ENCODE data around the gene CRYL1.
"Not testable (repeated sequence)": the region's sequence is repeated elsewhere in the genome, so short reads cannot be mapped to it uniquely, and the experiment has no call there.

Gene CRYL1

GRCh38 chr13:20442798-20443381, 82.8 kb downstream of the CRYL1 start:
- no peak for DNase-seq

DNA sequence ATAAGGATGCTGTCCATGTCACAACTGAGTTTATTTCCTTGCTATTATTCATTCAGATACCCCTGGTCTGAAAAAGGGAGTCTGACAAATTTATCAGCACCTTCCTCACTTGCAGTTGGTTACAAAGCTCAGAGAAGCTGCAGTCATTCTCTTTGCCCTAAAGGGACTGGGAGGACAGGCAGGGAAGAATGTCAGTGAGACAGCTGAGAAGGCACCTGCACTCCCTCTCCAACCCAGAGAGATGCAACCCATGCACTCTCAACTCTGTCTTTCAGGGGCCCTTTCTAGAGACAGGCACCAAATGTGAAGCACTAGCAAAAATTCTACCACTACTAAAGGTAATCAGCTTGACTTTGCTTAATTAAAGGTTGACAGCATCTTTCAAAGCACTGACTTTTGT, 83.3 kb downstream of the CRYL1 start:
- DNase-seq: no peak

DNA sequence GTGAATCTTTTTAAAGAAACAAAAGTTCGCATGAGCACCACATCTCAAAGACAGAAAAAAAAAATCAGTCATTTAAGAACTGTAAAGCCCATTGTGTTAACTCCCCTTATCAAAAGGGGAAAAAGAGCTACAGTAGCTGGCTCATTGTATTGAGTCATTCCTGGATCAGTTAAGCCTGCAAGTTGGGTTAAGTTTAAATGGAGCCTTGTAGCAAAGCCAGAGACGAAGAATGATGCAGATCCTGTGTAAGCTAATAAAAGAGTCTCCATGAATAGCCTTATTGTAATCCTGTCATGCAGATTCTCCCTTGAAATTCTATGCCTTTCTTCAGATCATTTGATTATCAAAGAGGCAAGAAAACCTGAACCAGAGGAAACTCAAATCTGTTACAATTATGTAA, 83.8 kb downstream of the CRYL1 start:
- no peak for DNase-seq

- no peak for DNase-seq
Measured at GRCh38 chr13:20441056-20441455, 84.6 kb downstream of the CRYL1 start.

DNA sequence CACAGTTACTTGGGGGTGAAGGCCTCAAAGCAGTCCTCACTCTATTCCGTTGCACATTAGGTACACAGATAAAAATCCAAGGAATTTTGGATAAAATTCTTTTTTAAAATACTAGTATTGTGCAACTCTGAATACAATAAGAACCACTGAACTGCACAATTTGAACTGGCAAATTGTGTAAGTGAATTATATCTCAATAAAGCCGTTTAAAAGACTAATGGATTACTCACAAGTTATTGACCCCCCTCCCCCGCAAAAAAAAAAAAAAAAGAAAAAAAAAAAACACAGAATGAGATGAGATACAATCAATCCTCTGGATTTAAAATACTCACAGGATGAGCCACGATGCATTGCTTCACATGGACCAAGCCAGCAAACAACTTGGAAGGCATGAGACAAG, 86.4 kb downstream of the CRYL1 start:
- no peak for DNase-seq

DNA sequence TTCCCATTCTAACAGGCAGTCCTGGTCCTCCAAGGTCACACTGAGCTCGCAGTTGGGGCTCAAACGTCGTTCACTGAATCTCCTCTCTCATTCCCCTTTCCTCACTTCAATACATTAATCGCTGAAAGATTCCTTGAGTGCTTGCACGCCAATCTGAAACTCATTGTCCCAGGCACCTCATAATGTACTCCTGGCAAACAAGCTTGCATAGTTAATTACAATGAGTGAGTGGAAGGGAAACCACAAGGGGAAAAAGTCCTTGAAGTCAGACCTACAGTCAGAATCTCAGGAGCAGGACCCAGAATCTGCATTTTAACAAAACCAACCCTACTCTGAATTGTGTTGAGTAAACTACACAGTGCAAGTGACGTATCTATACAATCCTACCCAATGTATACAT, 86.9 kb downstream of the CRYL1 start:
- no peak for DNase-seq

DNA sequence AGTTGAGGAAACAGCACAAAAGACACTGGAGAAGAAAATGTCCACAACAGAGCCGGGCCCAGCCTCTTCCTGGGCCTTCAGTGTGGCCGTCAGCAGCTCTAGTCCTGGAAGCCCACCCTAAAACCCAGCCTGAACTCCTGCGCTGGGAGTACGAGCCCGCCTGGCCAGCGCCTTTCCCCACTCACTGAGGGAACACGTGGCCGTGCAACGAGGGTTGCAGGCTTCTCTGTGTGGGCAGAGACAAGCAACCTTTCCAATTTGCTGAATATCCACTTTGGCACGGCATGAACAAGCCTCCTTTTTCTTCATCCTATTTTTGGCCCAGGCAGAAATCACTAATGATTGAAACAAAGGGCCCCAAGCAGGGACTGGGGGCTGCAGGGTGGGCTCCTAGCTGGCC, 89.2 kb downstream of the CRYL1 start:
- DNase-seq: no peak

DNA sequence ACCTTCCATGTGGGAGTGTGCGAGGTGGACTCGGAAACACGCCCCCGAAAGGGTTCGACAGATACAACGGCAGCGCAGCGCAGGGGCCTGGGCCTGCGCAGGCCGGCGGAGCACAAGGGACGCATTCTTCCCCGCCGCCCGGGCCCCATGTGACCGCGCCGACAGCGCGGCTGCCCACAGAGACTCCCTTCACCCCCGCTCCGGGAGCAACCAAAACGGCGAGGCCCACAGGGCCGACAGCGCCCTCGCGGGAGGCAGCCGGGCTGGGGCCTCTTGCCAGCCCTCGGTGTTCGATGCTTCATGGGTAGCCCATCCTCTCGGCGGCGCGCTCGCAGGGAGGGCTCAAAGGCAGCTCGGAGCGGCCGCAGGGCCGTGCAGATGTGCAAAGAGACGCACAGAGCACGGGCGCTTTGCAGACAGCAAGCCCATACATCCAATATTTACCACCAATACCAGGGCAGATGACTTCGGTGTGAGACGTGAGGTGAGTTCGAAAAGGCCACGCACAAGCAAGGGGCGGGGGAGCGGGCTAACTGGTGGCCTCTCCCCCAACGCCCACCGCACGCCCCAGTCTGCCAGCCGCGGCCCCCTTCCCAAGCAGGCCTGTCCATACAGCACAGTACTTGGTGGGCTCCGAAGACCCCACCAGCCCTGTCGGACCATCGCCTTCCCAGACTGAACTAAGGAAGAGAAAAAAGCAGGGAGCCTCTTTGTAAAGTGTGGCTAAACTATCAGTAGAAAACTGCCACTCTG, 89.9 kb downstream of the CRYL1 start:
- no peak for DNase-seq

DNA sequence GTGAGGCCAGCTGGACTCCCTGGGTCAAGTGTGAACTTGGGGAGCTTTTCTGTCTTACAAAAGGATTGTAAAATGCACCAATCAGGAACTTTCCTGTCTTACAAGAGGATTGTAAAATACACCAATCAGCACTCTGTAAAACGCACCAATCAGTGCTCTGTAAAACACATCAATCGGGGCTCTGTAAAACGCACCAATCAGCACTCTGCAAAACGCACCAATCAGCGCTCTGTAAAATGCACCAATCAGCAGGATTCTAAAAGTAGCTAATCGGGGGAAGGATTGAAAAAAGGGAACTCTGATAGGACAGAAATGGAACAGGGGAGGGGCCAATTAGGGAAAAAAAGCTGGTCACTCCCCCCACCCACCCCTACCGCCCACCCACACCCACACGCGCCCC, 91.4 kb downstream of the CRYL1 start:
- DNase-seq: not testable (repeated sequence)

- no peak for DNase-seq
Measured at GRCh38 chr13:20431687-20432384, 93.8 kb downstream of the CRYL1 start.

DNA sequence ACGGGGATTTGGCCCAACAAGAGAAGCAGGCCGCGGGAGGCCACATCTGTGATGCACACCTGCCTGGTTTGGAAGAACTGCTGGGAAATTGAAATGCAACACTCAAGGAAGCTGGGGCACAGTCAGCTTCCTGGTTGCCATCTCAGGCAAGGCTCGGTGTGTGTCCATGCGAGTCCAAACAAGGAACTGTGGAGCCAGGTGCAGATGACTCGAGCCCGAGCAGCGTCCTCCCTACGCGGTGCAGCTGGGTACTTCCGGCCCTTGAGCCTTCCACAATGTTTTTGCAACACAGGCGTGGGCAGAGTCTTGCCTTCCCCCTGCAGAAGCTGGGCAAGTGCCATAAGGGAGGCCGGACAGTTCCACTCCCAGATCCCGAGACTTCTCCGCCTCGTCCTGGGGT, 94.6 kb downstream of the CRYL1 start:
- DNase-seq: no peak

- no peak for DNase-seq
Measured at GRCh38 chr13:20430296-20430695, 95.4 kb downstream of the CRYL1 start.

DNA sequence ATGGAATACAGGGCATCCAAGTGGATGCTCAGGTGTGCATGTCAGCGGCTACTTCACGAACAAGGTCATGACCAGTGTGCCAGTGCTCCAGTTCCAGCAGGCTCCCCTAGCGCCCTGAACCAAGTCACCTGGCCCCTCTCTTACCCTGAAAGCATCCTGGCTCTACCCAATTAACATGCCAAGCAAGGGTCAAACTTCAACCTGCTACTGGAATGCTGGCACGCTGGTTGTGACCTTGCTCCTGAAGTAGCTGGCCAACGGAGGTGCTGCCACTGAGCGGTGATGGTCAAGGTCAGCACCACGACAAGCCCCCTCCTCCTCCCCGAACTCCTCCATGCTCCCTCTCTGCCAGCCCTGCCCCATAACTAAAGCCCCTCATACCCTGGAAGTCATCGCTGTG, 96.0 kb downstream of the CRYL1 start:
- no peak for DNase-seq

DNA sequence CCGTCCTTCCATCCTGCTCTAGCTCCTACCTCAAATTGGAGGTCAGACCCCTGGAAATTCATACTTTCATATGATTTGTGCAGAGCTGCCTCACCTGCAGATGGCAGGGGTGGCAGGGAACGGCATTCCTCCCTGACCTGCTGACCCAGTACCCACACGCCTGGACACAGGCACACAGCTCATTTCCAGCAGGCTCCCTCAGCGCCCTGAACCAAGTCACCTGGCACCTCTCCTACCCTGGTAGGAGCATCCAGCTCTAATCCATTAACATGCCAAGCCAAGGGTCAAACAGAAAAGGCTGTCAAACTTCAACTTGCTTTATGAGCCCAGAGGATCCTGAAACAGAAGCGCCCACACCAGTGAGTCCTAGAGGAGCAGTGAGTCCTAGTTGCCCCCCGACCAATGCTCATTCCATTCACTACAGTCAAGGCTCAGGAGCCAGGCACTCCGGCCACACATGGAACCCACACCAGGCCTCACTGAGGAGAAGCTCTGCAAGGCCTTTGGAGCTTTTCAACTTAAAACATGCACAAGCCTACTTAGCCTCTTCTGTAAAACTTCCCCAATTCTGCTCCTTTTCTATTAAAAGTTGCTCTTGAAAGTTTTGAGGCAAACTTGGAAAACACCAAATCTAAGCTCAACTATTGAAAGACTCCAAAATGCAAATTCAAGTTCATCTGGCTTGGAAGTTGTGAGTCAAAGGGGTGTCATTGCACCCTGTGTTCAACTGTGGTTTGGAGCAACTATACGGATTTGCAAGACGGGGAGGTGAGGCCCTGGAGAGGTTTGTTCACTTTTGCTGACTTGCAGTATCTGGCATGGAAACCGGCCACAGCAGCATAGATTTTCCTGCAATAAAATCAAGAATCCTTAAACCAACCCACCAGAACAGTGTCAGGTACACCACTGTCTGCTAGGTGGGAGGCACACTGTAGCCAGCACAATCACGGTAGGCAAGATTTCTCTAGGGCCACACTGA, 96.7 kb downstream of the CRYL1 start:
- DNase-seq: no peak

DNA sequence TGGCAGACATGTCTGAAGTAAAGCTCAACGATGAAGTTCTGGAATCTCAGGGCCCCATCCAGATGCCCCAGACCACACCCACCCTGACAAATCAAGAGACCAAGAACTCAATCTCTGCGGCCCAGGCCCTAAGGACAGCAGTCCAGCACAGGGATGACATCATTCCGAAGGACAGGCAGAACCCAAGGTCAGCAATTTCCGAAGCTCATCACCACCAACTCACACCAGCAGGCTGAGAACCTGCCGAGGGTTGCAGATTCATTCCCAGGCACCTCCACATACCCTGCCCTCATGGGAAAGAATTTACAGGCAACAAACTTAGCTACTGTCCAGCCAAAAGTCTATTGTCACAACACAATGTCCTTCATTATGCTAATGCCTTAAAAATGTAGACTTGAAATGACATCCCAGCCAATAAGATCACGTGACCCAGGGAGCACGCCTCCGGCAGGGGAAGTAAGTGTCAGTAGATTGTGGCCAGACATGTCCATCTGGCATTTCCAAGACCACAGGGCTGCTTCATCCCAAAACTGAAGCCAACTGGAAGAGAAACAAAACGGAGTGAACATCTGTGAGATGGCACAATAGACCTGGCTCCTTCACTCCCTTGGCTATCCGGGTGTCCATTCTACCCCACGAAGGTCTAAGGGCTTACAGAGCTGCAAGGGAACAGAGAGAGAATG, 98.8 kb downstream of the CRYL1 start:
- no peak for DNase-seq

DNA sequence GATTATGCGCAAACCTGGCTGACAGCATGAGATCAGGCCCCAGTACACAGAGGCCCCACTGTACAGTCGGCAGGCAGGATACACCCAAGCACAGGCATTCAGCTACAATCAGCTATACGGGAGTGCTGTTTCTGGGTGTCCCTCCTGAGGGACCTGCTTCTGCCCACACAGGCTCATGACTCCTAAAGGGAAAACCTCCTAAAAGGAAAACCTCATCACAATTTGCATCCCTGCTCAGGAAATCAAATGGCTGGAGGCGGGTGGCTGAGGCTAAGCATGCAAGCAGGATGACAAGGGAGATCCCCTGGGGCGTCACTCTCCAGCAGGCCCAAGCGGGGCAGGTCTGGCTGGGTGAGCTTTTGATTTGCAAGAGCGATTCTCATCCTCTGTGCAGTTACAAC, 99.8 kb downstream of the CRYL1 start:
- no peak for DNase-seq

- no peak for DNase-seq
Measured at GRCh38 chr13:20424949-20425348, 100.7 kb downstream of the CRYL1 start.

DNA sequence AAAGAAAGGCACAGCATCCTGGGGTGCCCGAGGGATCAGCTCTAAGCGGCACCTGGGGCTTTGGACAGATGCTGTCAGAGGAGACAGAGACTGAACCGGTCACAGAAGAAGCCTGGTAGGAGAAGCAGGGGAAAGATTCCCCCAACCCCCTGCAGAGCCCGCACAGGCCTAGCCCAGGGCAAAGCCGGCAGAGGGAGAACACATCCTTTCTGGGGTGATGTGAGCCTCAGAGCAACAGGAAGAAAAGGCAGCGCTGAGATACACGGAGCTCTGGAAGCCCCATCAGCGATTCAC, 101.2 kb downstream of the CRYL1 start:
- DNase-seq: no peak

GRCh38 chr13:20422362-20422761, 103.3 kb downstream of the CRYL1 start:
- DNase-seq: no peak

DNA sequence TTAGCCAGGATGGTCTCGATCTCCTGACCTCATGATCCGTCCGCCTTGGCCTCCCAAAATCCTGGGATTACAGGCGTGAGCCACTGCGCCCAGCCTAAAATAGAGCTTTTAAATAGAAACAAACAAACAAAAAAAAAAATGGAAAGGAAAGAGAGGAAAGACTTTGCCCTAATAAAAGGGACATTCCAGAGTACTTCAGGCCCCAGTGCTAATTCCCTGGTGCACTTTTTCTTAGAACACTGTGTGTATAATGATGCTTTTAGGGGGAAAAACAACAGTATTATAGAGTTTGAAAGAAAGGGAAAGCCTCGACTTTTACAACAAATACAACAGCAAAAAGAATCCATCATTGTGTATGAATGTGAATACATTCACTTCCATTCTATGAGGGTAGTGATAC, 104.7 kb downstream of the CRYL1 start:
- DNase-seq: no peak

- DNase-seq: no peak
Measured at GRCh38 chr13:20418953-20419352, 106.7 kb downstream of the CRYL1 start.

- no peak for DNase-seq
Measured at GRCh38 chr13:20416223-20416745, 109.4 kb downstream of the CRYL1 start.

GRCh38 chr13:20415694-20416107, 110.0 kb downstream of the CRYL1 start:
- DNase-seq: no peak
